Measurements from ENCODE around the gene VAMP7. TPM values are rescaled to one million over a fixed set of nuclear protein-coding genes. Genes with fewer than 3 reads are reported as not detected.

VAMP7 gene
- total and polyA plus RNA-seq, 2 of the 8 experiments (the other 6 are each of a cell fraction or from before 2014, with no cell fraction given): 14.2 to 22.1 TPM

GRCh38 chrX:155876704-155877103 lies 4.4 kb upstream of the VAMP7 start (continued):
- TF ChIP-seq TCF12 (IDR thresholded peaks at IDR 0.05; ENCODE audit: low read depth, low read length) (no peak), SIN3A (conservative IDR thresholded peaks at IDR 0.05 in 1 of 2, IDR thresholded peaks at IDR 0.05 in 1 of 2; ENCODE audit: low read depth in 1 of 2, low read length in 2 of 2) (no peak), NANOG (IDR thresholded peaks at IDR 0.05; ENCODE audit: insufficient read depth, low read depth, low read length, poor library complexity, severe bottlenecking) (no peak), SAP30 (IDR thresholded peaks at IDR 0.05; ENCODE audit: insufficient read depth, insufficient replicate concordance, low read length) (no peak)
